PC-9 (cell line): ENCODE data around the gene VEPH1. TPM values are rescaled to one million over a fixed set of nuclear protein-coding genes. Genes with fewer than 3 reads are reported as not detected.
"Not testable (repeated sequence)": the region's sequence is repeated elsewhere in the genome, so short reads cannot be mapped to it uniquely, and the experiment has no call there.

Experiments
- BruUV-seq: library from RNA; stranded (reverse); fragments of 400-500 nt; replicated peaks from 2 replicates; lab custom pipeline; 2021; lab: Mats Ljungman, UMichigan
- CTCF ChIA-PET: fragments of 300-600 bp; sonication (Branson Sonifier 250); formaldehyde crosslinking; loops from one replicate; lab custom pipeline; 2022; ENCODE audit warnings: antibody characterized with exemption; lab: Charles Lee
- POLR2A ChIA-PET: fragments of 300-600 bp; sonication (Branson Sonifier 250); formaldehyde crosslinking; loops from one replicate; lab custom pipeline; 2022; ENCODE audit warnings: antibody characterized with exemption; ENCODE audit not compliant: unreplicated experiment; lab: Charles Lee
- DNase-seq, 2 experiments: peaks; one replicate each; pipeline versions ENCODE4 v3.0.0 to v3.0.0-alpha.2; 2015 to 2022; ENCODE audit warnings: mixed read lengths in 1 of 2
- H2AFZ ChIP-seq: fragments of 200-600 bp; sonication (generic); 2 replicates; pipeline ENCODE4 v1.8.1; 2017; ENCODE audit warnings: antibody characterized with exemption
- H3F3A ChIP-seq: fragments of 200-600 bp; sonication (generic); 2 replicates; pipeline ENCODE4 v1.8.1; 2017; ENCODE audit warnings: antibody characterized with exemption, mild to moderate bottlenecking, low read depth; ENCODE audit not compliant: insufficient read depth
- H3K27ac ChIP-seq: fragments of 200-600 bp; sonication (generic); 2 replicates; pipeline ENCODE4 v1.6.1; 2016; ENCODE audit warnings: mixed run types
- H3K27me3 ChIP-seq: fragments of 200-600 bp; sonication (generic); 2 replicates; pipeline ENCODE4 v1.6.1; 2016; ENCODE audit warnings: low read depth, mixed run types; ENCODE audit not compliant: insufficient read depth
- H3K36me3 ChIP-seq: fragments of 200-600 bp; sonication (generic); 2 replicates; pipeline ENCODE4 v1.6.1; 2016; ENCODE audit warnings: low read depth, mixed run types
- H3K4me1 ChIP-seq: fragments of 200-600 bp; sonication (generic); replicated peaks from 2 replicates; pipeline ENCODE4 v1.6.1; 2016; ENCODE audit warnings: mixed run types; ENCODE audit not compliant: insufficient read depth
- H3K4me2 ChIP-seq: fragments of 200-600 bp; sonication (generic); 2 replicates; pipeline ENCODE4 v1.6.1; 2017; ENCODE audit warnings: mixed run types
- H3K4me3 ChIP-seq: fragments of 200-600 bp; sonication (generic); 2 replicates; pipeline ENCODE4 v1.6.1; 2016; ENCODE audit warnings: mixed run types
- H3K79me2 ChIP-seq: fragments of 200-600 bp; sonication (generic); 2 replicates; pipeline ENCODE4 v1.6.1; 2017; ENCODE audit warnings: low read depth, mixed run types
- H3K9me2 ChIP-seq: fragments of 200-600 bp; sonication (generic); 2 replicates; pipeline ENCODE4 v1.8.1; 2017; ENCODE audit warnings: mild to moderate bottlenecking; ENCODE audit not compliant: insufficient read depth
- H3K9me3 ChIP-seq: fragments of 200-600 bp; sonication (generic); 2 replicates; pipeline ENCODE4 v1.8.1; 2016; ENCODE audit warnings: low read depth; ENCODE audit not compliant: insufficient read depth
- H4K20me1 ChIP-seq: fragments of 200-600 bp; sonication (generic); 2 replicates; pipeline ENCODE4 v1.8.1; 2017; ENCODE audit not compliant: insufficient read depth
- EZH2 ChIP-seq: fragments of 200-600 bp; sonication (generic); IDR thresholded peaks from 2 replicates; pipeline ENCODE4 v1.8.0; 2017; ENCODE audit warnings: antibody characterized with exemption, low read depth
- intact Hi-C: fragments of 100-400 bp; cut with micrococcal nuclease; formaldehyde crosslinking; loops from one replicate; pipeline ENCODE4 v1.10.0; 2022; ENCODE audit not compliant: unreplicated experiment
- total RNA-seq: library from RNA; stranded (reverse); gene quantifications from 2 replicates; pipeline ENCODE4 v1.2.3, GENCODE V29; 2021
- TF ChIP-seq, protein P1 (sequence below): fragments of 200-600 bp; sonication (generic); conservative IDR thresholded peaks from 2 replicates; pipeline ENCODE4 v1.6.1; 2017; ENCODE audit warnings: mixed run types, antibody characterized with exemption, mild to moderate bottlenecking, moderate library complexity

Gene VEPH1
- total RNA-seq, 1 experiment from 2014 or later: 4.0 TPM

DNA sequence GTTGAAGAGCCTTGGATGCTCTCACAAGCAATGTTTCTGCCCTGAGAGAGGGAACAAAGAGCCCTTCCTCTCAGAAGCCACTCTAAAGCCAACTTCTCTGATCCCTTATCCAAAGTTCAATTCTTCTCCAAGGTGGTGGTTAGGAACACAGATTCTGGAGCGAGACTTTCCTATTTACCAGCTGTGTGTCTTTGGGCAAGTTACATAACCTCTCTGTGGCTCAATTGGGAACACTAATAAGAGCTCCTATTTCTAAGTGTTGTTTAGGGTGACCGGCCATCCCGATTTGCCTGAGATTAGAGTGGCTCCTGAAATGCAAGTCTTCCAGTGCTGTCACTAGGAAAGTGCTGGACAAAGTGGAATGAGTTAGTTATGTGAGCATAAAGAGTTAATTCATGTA is 175.4 kb downstream of the VEPH1 start:
- no peaks in the 10 kb centered on the region for H3K4me1 ChIP-seq
- BruUV-seq: no TSS peak
- intact Hi-C loops: no loop called here
- CTCF ChIA-PET: no interaction called here
- no peaks in the 10 kb centered on the region for H3F3A ChIP-seq
- DNase-seq: no peak
- H3K9me3 ChIP-seq: no peaks in the 10 kb centered on the region
- H3K9me2 ChIP-seq: no peaks in the 10 kb centered on the region
- no peak overlapping the region for H3K4me3 ChIP-seq
- no peaks in the 10 kb centered on the region for H4K20me1 ChIP-seq
- H3K79me2 ChIP-seq: no peaks in the 10 kb centered on the region
- no peak overlapping the region for H3K27ac ChIP-seq
- TF ChIP-seq, protein P1, sequence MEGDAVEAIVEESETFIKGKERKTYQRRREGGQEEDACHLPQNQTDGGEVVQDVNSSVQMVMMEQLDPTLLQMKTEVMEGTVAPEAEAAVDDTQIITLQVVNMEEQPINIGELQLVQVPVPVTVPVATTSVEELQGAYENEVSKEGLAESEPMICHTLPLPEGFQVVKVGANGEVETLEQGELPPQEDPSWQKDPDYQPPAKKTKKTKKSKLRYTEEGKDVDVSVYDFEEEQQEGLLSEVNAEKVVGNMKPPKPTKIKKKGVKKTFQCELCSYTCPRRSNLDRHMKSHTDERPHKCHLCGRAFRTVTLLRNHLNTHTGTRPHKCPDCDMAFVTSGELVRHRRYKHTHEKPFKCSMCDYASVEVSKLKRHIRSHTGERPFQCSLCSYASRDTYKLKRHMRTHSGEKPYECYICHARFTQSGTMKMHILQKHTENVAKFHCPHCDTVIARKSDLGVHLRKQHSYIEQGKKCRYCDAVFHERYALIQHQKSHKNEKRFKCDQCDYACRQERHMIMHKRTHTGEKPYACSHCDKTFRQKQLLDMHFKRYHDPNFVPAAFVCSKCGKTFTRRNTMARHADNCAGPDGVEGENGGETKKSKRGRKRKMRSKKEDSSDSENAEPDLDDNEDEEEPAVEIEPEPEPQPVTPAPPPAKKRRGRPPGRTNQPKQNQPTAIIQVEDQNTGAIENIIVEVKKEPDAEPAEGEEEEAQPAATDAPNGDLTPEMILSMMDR: no peak
- no peak for TF ChIP-seq EZH2
- H3K4me2 ChIP-seq: no peak overlapping the region
- H3K36me3 ChIP-seq: no peaks in the 10 kb centered on the region
- H3K27me3 ChIP-seq: no peaks in the 10 kb centered on the region
- no peak overlapping the region for H2AFZ ChIP-seq
- POLR2A ChIA-PET: no interaction called here

DNA sequence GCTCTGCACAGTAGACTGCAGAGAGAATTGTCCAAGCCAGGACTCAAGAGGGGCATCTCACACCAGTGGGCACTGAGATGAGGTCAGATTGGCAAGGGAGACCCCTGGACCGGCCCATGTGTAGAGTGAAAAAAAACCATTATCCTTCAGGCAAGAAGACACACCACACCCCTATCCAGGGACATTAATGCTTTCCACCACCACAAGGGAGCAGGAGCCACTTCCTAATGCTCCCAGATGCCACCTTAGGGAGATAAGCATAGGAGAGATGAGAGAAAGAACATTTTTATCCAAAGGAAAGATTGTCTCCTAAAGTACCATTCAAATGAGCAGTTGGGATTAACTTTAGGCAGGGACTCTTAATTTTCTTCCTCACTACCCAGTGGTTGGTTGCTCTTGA is 176.2 kb downstream of the VEPH1 start:
- DNase-seq: no peak
- H3K4me3 ChIP-seq: no peak overlapping the region
- no peak overlapping the region for H3K27ac ChIP-seq
- H4K20me1 ChIP-seq: no peaks in the 10 kb centered on the region
- H3K9me3 ChIP-seq: no peaks in the 10 kb centered on the region
- no peaks in the 10 kb centered on the region for H3K4me1 ChIP-seq
- intact Hi-C loops: no loop called here
- no peaks in the 10 kb centered on the region for H3K9me2 ChIP-seq
- H3K36me3 ChIP-seq: no peaks in the 10 kb centered on the region
- H3K4me2 ChIP-seq: no peak overlapping the region
- TF ChIP-seq, protein P1: no peak
- TF ChIP-seq EZH2: no peak
- CTCF ChIA-PET: no interaction called here
- BruUV-seq: no TSS peak
- POLR2A ChIA-PET: no interaction called here
- H3K27me3 ChIP-seq: no peaks in the 10 kb centered on the region
- no peak overlapping the region for H2AFZ ChIP-seq
- H3K79me2 ChIP-seq: no peaks in the 10 kb centered on the region
- no peaks in the 10 kb centered on the region for H3F3A ChIP-seq

DNA sequence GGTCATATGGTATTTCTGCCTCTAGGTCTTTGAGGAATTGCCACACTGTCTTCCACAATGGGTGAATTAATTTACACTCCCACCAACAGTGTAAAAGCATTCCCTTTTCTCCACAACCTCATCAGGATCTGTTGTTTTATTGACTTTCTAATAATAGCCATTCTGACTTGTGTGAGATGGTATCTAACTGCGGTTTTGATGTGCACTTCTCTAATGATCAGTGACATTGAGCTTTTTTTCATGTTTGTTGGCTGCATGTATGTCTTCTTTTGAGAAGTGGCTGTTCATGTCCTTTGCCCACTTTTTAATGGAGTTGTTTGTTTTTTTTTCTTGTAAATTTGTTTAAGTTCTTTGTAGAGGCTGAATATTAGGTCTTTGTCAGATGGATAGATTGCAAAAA is 178.3 kb downstream of the VEPH1 start:
- H3K4me3 ChIP-seq, H3K9me3 ChIP-seq, H3K9me2 ChIP-seq, H4K20me1 ChIP-seq, POLR2A ChIA-PET, H3K4me1 ChIP-seq, H2AFZ ChIP-seq, H3K27me3 ChIP-seq, CTCF ChIA-PET, BruUV-seq, H3K4me2 ChIP-seq, H3K36me3 ChIP-seq, H3F3A ChIP-seq, DNase-seq, H3K79me2 ChIP-seq, H3K27ac ChIP-seq, intact Hi-C loops: not testable (repeated sequence)

DNA sequence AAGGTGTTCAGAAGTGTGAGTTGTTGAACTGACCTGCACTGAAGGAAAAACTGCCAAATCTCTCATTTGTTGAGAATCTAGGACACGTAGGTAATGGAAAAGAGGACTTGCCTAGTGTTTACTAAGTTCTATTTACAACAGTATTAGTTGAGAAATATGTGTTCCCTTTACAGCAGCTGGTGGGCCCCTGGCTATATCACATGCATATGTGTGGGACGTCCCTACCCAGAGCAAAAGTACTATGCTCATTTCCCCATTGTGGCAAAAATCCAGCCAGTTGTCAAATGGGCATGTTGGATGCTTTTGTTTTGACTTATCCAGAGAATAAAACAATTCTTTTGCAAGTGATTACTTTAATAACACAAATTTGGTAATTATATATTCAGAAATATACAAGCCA is 179.9 kb downstream of the VEPH1 start:
- Histone ChIP-seq H3K4me1 (no peaks in the 10 kb centered on the region), H3K9me2 (peaks cover 5% of the 10 kb centered on the region; the same call in 1 of the 2 replicates), H3F3A (no peaks in the 10 kb centered on the region), H4K20me1 (no peaks in the 10 kb centered on the region), H3K4me3 (no peak overlapping the region), H2AFZ (no peak overlapping the region), H3K27ac (no peak overlapping the region), H3K4me2 (no peak overlapping the region), H3K79me2 (no peaks in the 10 kb centered on the region), H3K9me3 (peaks cover 3% of the 10 kb centered on the region; the same call in 1 of the 2 replicates), H3K36me3 (no peaks in the 10 kb centered on the region), H3K27me3 (no peaks in the 10 kb centered on the region)
- BruUV-seq: no TSS peak
- TF ChIP-seq, protein P1: no peak
- TF ChIP-seq EZH2: no peak
- DNase-seq: no peak
- ChIA-PET CTCF (no interaction called here), POLR2A (no interaction called here)
- intact Hi-C loops: no loop called here
